Stimulated activated CD4-positive, alpha-beta T cell treated with anti-CD3 and anti-CD28 coated beads, Interleukin-1b, Interleukin-23, amount 100 ng/mL, for 1 hour (primary cell): Measurements from ENCODE around the gene CLEC16A.
A peak's percentile ranks its signal among the peaks of the same experiment; 100 is the strongest.

Experiments used
- DNase-seq, 2 donors: peaks; one replicate each; pipeline ENCODE4 v3.0.0-alpha.2; 2020; ENCODE audit warnings: low read depth in 2 of 2

Gene CLEC16A, protein sequence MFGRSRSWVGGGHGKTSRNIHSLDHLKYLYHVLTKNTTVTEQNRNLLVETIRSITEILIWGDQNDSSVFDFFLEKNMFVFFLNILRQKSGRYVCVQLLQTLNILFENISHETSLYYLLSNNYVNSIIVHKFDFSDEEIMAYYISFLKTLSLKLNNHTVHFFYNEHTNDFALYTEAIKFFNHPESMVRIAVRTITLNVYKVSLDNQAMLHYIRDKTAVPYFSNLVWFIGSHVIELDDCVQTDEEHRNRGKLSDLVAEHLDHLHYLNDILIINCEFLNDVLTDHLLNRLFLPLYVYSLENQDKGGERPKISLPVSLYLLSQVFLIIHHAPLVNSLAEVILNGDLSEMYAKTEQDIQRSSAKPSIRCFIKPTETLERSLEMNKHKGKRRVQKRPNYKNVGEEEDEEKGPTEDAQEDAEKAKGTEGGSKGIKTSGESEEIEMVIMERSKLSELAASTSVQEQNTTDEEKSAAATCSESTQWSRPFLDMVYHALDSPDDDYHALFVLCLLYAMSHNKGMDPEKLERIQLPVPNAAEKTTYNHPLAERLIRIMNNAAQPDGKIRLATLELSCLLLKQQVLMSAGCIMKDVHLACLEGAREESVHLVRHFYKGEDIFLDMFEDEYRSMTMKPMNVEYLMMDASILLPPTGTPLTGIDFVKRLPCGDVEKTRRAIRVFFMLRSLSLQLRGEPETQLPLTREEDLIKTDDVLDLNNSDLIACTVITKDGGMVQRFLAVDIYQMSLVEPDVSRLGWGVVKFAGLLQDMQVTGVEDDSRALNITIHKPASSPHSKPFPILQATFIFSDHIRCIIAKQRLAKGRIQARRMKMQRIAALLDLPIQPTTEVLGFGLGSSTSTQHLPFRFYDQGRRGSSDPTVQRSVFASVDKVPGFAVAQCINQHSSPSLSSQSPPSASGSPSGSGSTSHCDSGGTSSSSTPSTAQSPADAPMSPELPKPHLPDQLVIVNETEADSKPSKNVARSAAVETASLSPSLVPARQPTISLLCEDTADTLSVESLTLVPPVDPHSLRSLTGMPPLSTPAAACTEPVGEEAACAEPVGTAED

DNA sequence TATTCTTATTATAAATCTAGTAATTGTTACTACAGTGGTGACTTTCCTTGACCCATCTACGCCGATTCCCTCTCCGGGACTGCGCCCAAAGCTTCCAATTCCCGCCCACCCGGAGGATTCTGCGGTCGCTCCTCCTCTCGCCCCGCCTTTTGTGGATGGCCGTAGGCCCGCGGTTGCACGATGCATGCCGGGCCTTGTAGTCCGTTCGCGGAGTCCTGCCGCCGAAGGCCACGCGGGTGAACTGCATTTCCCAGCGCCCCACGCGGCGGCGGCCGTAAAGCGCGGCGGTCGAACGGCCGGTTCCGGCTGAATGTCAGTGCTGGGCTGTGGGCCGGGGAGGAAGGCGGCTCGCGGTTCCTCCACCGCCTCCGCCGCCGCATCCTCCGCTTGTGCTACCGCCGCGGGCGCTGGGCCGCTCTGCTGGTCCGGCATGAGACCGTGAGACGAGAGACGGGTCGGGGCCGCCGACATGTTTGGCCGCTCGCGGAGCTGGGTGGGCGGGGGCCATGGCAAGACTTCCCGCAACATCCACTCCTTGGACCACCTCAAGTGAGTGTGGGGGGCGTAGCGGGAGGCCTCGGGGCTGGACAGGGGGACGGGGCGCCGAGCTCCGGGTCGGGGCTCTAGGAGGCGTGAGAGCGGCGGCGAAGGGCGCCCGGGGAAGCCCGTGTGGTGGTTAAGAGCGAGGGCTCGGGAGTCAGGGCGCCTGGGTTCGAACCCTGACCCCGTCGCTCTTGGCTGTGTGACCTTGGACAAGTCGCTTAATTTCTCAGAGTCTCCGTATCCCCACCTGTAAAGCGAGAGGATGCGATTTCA is at the start of gene CLEC16A:
Gene CLEC16A (plus strand): TSS at position 316 of the 816 bp plus-strand sequence. CDS start 154 bp downstream, at position 470.
- DNase-seq, result peak; percentile 83 to 90

DNA sequence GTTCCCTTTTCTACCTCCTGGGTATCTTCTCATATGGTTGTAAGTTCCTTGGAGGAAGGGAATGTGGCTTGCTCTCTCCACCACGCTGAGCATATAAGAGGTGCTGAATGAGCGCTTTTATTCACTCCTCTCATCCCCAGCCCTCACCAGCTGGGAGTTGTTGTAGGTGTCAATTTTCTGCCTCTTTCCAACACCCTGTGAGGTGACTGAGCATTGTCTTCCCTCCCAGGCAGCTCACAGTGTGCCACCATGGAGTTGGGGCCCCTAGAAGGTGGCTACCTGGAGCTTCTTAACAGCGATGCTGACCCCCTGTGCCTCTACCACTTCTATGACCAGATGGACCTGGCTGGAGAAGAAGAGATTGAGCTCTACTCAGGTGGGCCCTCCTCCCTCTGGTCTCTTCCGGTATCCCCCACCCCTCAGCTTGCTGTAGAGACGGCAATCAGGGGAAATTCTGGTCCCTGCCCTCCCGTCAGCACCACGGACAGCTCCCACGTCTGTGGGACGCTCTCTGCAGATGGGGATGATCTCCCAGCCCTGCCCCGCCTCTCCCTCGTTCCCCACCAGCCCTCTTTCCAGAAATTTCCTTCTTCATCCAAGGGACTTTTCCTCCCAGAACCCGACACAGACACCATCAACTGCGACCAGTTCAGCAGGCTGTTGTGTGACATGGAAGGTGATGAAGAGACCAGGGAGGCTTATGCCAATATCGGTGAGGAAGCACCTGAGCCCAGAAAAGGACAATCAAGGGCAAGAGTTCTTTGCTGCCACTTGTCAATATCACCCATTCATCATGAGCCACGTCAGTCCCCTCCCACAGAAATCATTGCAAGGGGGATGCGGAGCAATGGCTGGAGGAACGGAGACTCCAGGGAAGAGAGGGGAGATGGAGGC is 49.1 kb upstream of the CLEC16A start:
- DNase-seq, result no peak

DNA sequence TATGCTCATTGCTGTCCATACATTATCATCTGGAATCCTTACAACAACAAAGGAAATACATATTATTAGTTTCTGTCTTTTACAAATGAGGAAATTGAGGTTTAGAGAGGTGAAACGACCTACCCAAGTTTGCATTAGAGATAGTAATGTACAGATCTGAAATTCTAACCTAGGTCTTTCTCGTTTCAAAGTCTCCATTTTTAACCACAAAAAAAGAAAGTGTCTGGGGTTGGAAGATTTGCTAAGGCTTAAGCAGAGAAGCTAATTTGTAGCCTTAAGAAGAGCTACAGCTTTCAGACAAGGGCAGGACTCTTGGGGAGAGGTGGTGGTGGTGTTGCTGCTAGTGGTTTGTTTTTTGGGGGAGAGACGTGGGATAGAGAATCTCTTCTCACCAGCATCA is 48.2 kb upstream of the CLEC16A start:
- no peak for DNase-seq

DNA sequence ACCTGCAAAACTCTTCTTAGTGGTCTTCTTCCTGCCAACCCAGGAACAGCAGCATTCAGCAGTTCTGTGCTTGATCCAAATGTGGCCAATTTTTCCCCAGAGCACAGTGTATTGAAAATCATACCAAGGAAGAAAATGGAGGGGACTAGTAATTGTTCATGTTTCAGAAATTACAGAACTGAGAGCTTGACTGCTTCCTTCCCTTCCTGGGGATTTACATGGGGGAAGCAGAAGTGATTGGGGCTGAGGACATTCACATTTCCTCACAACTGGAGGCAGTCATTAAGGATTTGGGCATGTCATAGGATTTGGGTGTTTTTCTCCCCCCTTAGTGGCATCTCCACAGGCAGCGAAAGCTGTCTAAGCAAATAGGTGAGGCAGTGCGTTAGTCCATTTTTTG is 47.6 kb upstream of the CLEC16A start:
- DNase-seq, result no peak

DNA sequence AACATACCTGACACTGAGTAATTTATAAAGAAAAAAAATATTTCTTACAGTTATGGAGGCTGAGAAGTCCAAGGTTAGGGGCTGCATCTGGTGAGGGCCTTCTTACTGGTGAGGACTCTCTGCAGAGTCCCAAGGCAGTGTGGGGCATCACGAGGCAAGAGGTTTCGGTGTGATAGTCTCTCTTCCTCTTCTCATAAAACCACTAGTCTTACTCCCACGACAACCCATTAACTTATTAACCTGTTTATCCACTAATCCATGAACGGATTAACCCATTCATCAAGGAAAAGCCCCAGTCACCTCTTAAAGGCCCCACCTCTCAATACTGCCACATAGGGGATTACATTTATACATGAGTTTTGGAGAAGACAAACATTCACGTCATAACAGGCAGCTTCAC is 47.2 kb upstream of the CLEC16A start:
- no peak for DNase-seq

DNA sequence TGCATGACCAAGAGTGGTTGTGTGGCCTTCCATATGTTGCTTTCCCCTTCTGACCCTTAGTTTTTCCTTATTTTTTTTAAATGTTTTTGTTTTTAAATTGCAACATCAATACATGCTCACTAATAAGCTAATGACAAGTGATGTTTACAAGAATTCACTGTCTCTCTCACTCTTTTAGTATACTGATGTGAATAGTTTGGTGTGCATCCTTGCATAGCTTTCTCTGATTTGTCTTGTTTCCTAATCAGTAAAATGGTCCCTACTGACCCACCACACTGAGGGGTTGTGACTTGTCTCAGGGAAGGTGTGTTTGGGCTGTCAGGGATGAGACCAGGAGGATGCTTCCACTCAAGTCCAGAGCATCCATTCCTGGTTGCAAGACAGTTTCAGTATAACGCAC is 41.4 kb upstream of the CLEC16A start:
- no peak for DNase-seq

DNA sequence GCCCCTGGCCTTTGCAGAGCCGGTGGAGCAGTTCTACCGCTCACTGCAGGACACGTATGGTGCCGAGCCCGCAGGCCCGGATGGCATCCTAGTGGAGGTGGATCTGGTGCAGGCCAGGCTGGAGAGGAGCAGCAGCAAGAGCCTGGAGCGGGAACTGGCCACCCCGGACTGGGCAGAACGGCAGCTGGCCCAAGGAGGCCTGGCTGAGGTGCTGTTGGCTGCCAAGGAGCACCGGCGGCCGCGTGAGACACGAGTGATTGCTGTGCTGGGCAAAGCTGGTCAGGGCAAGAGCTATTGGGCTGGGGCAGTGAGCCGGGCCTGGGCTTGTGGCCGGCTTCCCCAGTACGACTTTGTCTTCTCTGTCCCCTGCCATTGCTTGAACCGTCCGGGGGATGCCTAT is 37.9 kb upstream of the CLEC16A start:
- no peak for DNase-seq

DNA sequence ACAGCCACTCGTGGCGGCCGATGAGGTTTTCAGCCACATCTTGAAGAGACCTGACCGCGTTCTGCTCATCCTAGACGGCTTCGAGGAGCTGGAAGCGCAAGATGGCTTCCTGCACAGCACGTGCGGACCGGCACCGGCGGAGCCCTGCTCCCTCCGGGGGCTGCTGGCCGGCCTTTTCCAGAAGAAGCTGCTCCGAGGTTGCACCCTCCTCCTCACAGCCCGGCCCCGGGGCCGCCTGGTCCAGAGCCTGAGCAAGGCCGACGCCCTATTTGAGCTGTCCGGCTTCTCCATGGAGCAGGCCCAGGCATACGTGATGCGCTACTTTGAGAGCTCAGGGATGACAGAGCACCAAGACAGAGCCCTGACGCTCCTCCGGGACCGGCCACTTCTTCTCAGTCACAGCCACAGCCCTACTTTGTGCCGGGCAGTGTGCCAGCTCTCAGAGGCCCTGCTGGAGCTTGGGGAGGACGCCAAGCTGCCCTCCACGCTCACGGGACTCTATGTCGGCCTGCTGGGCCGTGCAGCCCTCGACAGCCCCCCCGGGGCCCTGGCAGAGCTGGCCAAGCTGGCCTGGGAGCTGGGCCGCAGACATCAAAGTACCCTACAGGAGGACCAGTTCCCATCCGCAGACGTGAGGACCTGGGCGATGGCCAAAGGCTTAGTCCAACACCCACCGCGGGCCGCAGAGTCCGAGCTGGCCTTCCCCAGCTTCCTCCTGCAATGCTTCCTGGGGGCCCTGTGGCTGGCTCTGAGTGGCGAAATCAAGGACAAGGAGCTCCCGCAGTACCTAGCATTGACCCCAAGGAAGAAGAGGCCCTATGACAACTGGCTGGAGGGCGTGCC is 37.2 kb upstream of the CLEC16A start:
- no peak for DNase-seq

DNA sequence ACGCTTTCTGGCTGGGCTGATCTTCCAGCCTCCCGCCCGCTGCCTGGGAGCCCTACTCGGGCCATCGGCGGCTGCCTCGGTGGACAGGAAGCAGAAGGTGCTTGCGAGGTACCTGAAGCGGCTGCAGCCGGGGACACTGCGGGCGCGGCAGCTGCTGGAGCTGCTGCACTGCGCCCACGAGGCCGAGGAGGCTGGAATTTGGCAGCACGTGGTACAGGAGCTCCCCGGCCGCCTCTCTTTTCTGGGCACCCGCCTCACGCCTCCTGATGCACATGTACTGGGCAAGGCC is 36.7 kb upstream of the CLEC16A start:
- DNase-seq, result no peak

DNA sequence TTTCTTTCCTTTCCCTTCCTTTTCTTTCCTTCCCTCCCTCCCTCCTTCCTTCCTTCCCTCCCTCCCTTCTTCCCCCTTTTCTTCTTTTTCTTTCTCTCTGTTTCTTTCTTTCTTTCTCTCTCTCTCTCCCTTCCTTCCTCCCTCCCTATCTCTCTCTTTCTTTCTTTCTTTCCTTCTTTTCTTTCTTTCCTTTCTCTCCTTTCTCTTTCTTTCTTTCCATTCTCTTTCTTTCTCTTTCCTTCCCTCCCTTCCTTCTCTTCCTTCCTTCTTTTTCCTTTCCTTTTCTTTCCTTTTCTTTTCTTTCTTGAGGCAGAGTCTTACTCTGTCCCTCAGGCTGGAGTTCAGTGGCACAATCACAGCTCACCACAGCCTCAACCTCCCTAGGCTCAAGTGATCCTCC is 33.1 kb upstream of the CLEC16A start:
- DNase-seq, result no peak

DNA sequence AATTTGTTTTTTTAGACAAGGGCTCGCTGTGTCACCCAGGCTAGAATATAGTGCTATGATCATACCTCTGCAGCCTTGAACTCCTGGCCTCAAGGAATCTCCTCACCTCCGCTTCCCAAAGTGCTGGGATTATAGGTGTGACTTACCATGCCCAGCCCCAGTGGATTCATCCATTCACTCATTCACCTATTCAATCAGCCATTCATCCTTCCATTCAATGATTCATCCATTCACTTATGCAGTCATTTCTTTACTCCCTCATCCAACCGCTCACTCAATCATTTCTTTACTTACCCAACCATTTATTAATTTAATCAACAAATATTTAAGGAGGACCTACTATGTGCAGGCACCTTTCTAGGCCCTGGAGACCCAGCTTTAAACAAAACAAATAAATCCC is 27.8 kb upstream of the CLEC16A start:
- DNase-seq, result no peak

DNA sequence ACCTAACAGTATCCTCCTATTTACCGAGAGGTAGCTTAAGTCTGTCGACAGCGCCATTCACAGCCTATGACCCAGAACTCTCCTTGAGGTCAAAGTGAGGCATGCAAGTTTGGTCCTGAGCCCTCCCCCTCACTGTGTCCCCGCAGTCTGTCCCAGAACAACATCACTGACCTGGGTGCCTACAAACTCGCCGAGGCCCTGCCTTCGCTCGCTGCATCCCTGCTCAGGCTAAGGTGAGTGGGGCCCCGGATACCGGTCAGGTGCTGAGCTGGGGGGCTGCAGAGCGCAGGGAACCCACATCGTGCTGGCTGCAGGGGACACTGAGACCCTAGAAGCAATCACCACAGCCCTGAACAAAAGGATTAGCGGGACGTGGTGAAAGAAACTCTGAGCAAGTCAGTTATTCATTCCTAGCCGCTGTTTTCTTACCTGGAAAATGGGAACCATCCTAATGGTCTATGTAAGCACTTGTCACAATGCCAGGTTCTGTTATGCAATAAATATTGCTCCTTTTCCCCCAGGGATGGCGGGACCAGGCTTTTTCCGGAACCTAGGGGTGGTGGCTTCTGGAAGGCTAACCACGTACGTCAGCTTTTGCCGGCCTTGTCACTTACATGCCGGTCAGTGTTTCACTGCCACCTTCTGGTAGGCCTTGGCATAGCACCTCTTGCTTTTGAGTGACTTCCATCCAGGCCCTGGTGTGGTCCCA is 25.9 kb upstream of the CLEC16A start:
- peak; percentile 41 to 73 for DNase-seq

DNA sequence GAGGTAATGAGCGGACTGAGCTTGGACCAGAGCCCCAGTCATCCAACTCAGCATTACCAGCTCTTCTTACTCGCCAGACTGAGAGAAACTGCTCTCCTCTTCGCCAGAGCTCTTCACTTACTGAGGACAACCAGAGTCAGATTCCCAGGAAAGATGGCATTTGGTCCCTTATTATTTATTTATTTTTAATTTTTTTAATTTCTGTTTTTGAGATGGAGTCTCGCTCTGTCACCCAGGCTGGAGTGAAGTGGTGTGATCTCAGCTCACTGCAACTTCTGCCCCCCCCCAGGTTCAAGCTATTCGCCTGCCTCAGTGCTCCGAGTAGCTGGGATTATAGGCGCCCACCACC is 25.4 kb upstream of the CLEC16A start:
- DNase-seq, result no peak

DNA sequence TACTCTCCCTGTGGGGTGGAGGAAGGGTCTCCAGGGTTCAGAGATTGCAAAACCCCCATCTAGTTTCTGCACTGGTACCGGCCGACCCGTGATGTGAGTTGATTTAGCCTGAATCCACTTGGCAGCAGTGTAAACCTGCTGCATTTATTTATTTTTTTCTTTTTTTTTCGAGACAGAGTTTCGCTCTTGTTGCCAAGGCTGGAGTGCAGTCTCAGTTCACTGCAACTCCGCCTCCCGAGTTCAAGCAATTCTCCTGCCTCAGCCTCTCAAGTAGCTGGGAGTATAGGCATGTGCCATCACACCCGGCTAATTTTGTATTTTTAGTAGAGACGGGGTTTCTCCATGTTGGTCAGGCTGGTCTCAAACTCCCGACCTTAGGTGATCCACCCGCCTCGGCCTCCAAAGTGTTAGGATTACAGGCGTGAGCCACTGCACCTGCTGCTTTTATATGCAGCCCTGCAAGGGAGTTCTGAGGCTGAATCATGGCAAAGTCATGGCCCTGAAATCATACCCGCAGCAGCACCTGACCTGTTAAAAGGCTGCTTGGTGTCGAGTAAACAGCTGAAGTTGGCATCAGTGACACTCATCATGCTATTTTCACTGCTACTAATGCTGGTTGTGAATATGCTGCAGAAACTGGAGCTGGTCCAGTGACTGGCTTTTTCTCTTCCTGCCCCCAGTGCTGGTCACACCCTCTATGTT is 23.5 kb upstream of the CLEC16A start:
- DNase-seq, result no peak

DNA sequence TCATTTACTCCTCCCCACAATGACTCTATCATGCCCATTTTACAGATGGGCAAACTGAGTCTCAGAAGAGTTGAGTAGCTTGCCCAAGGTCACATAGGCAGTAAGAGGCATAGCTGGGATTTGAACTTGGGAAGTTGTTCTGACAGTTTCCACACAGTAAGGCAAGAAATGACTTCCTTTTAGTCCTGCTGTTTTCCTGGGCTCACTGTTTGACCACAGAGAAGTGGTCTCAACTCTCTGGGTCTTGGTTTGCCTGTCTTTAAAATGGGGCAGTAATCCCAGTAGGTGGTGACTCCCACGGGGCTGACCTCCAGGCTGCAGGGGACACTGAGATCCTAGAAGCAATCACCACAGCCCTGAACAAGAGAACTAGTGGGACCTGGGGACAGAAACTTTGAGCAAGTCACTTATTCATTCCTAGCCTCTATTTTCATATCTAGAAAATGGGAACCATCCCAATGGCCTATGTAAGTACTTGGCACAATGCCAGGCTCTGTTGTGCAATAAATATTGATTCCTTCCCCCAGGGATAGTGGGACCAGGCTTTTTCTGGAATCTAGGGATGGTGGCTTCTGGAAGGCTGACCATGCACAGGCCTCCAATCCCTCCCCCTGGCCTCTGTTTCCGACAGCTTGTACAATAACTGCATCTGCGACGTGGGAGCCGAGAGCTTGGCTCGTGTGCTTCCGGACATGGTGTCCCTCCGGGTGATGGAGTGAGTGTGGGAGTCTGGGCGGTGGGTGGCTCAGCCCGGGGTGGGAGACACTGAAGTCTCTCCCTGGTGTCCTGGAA is 22.6 kb upstream of the CLEC16A start:
- no peak for DNase-seq

DNA sequence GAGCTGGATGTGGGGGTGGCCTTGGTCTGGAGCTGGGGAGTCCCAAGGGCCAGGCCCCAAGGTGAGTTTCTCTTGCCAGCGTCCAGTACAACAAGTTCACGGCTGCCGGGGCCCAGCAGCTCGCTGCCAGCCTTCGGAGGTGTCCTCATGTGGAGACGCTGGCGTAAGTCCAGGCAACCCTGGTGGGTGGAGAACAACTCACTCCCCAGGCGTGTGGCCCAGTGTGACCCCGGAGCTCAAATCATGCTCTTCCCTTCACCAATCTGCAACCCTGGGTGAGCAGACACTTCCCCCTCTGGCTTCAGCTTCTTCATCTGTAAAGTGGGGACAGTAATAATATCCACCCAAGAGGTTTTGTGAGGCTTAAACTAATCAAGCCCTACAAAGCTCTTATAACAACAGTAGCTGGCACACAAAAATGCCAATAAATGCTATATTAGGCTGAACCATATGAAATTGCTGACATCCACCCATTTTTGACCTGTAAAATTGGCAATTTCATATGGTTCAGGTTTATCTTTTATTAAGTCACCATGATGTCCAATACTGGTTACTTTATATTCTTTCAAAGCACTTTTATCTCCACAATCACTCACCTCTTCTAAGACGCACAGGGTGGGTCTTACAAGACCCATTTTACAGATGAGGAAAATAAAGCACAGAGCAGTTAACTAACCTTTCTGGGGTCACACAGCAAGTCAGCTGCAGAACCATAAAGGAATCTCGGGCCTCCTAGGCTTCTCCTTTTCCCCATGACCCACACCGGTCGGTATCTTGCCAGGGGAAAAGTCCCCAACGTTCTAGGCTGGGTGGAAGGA is 21.8 kb upstream of the CLEC16A start:
- no peak for DNase-seq

DNA sequence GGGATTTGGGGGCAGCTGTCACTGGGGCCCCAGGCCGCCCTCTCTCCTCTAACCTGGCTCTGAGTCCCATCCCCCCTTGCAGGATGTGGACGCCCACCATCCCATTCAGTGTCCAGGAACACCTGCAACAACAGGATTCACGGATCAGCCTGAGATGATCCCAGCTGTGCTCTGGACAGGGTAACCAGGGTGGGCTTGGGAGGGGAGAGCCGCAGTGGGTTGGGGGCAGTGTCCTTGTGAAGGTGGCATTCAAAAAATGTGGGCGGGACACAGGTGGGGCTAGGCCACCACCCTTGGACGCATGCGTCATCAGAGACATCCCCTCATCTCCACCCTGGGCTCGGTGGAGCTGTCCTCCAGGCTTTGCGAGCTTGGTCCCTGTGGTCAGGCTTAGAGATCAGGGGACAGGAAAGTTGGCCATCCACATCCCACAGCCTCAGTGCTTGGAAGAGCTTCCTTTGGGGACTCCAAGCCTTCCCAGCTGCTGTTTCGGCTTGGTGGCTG is 21.2 kb upstream of the CLEC16A start:
- no peak for DNase-seq
